ENCODE data around the gene MDK. TPM values are rescaled to one million over a fixed set of nuclear protein-coding genes. Genes with fewer than 3 reads are reported as not detected.

Gene MDK
- total and polyA plus RNA-seq, 2 of the 13 experiments (the other 11 are each of a cell fraction or from before 2014, with no cell fraction given), result 312 to 407 TPM

DNA sequence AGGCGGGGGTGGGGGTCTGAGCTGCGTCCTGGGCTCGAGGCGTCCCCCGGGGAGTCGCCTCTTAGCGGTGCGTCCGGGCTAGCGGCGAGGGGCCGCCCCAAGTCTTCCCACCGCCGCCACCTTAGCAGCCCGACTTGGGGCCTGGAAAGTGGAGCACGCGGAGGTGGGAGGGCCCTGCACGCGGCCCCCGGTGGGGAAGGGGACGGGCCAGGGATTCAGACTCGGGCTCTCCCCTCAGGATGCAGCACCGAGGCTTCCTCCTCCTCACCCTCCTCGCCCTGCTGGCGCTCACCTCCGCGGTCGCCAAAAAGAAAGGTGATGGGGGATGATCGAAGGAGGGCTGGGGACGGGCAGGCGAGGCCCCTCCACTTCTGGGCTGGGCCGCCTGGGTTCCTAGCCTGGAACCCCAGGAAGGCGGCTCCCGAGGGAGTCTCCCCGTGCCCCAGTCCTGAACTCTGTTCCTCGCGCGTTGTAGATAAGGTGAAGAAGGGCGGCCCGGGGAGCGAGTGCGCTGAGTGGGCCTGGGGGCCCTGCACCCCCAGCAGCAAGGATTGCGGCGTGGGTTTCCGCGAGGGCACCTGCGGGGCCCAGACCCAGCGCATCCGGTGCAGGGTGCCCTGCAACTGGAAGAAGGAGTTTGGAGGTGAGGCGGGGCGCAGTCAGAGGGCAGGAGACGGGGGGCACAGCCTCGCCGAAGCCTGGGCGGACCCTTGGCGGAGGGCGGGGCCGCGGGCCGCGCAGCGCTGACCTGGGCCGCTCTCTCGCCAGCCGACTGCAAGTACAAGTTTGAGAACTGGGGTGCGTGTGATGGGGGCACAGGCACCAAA is 563 bp downstream of the MDK start (continued):
- no peak for TF ChIP-seq KIAA2018 (CRISPR knock-in tag; IDR thresholded peaks at IDR 0.05; ENCODE audit: borderline replicate concordance)
- no peak for TF ChIP-seq ZNF572 (CRISPR knock-in tag; IDR thresholded peaks at IDR 0.05)
- TF ChIP-seq NPAS2 (CRISPR knock-in tag; IDR thresholded peaks at IDR 0.05; ENCODE audit: borderline replicate concordance), result no peak
- TF ChIP-seq ZNF564 (CRISPR knock-in tag; IDR thresholded peaks at IDR 0.05), result no peak
- TF ChIP-seq ZGPAT (CRISPR knock-in tag; IDR thresholded peaks at IDR 0.05), result peak; percentile 40; the same call in 1 of the 2 replicates
- peak; percentile 65; the same call in 1 of the 2 replicates for TF ChIP-seq ATF7-NPFF (CRISPR knock-in tag; IDR thresholded peaks at IDR 0.05; ENCODE audit: low read depth)
- no peak for TF ChIP-seq PLSCR1 (CRISPR knock-in tag; IDR thresholded peaks at IDR 0.05; ENCODE audit: borderline replicate concordance)
- TF ChIP-seq, protein P1, sequence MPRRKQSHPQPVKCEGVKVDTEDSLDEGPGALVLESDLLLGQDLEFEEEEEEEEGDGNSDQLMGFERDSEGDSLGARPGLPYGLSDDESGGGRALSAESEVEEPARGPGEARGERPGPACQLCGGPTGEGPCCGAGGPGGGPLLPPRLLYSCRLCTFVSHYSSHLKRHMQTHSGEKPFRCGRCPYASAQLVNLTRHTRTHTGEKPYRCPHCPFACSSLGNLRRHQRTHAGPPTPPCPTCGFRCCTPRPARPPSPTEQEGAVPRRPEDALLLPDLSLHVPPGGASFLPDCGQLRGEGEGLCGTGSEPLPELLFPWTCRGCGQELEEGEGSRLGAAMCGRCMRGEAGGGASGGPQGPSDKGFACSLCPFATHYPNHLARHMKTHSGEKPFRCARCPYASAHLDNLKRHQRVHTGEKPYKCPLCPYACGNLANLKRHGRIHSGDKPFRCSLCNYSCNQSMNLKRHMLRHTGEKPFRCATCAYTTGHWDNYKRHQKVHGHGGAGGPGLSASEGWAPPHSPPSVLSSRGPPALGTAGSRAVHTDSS (CRISPR knock-in tag; conservative IDR thresholded peaks at IDR 0.05), result no peak
- TF ChIP-seq ZFP91 (CRISPR knock-in tag; IDR thresholded peaks at IDR 0.05; ENCODE audit: borderline replicate concordance), result peak; percentile 49; the same call in 1 of the 2 replicates
- no peak for TF ChIP-seq CENPX (CRISPR knock-in tag; IDR thresholded peaks at IDR 0.05)
- TF ChIP-seq ZNF768 (CRISPR knock-in tag; IDR thresholded peaks at IDR 0.05), result no peak; the same call in 1 of the 2 replicates
- 0 out of 2 replicates have a peak, but pooled peaks have one; percentile 3 for TF ChIP-seq KLF15 (CRISPR knock-in tag; IDR thresholded peaks at IDR 0.05; ENCODE audit: borderline replicate concordance)
- TF ChIP-seq ZNF547 (CRISPR knock-in tag; IDR thresholded peaks at IDR 0.05), result no peak
- no peak for TF ChIP-seq HNRNPUL1 (IDR thresholded peaks at IDR 0.05; ENCODE audit: low read depth, low read length)

Data from HepG2 (cell line).